NCI-H82 treated with DMSO at 0.1 percent for 48 hours (cell line): ENCODE measurements around the gene SIGLEC15.
"Not testable (repeated sequence)": the region's sequence is repeated elsewhere in the genome, so short reads cannot be mapped to it uniquely, and the experiment has no call there.

Experiments used
- DNase-seq: peaks from one replicate; lab custom pipeline; 2025; ENCODE audit not compliant: unreplicated experiment; lab: John Stamatoyannopoulos, UW

The SIGLEC15 gene

GRCh38 chr18:45841765-45842442 is 16.4 kb downstream of the SIGLEC15 start:
- DNase-seq: no peak

DNA sequence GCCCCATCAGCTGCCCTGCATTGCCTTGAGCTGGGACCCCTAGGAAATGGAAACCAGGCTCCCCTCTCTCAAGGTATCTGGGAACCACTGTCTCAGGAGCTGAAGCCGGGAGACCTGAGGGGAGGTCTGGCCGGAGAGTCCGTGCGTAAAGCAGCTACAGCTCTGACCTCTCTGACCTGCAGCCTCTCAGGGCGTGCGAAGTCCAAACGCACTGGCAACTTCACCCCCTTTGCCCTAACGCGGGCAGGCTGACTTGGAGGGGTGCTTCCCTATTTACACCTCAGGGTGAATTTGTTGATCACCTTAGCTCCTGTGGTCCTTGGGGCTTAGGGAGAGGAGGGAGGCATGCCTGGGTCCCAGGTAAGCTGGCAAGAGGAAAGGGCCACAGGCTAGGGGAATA is 17.5 kb downstream of the SIGLEC15 start:
- no peak for DNase-seq

DNA sequence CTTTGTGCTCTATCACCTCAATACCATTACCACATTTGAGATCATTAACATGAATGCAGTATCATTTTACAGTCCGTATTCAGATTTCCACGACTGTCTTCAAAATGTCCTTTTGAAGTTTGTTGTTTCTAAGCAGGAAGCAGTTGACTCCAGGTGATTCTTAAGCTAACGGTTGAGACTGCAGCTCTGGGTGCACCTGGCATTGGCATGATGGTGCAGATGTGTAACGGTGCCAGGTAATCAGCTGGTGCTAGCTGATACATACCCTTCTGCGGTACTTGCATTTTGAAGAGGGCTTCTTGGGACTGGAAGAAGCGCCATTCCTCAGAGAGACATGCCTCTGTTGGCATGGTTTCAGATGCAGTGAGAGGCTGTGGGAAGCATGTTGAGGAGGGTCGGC is 19.5 kb downstream of the SIGLEC15 start:
- no peak for DNase-seq

GRCh38 chr18:45845410-45845809 is 19.9 kb downstream of the SIGLEC15 start:
- DNase-seq: no peak

DNA sequence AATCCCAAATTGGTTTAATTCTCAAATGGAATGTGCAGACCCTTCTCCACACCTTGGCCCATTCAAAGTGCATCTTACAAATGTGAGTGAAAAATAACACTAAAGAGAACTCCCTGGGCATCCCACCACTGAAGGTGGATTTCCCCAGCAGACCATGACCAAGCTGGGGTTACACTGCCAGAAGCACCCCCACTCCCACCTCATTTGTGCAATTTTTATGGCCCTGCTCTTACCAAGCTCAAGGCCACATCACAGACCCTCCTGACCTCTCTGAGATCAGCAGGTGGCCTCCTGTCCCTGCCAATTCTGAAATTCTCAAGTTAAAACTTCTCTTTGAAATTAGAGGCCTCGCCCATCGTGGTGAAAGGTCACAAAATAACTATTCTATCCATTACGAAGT is 21.6 kb downstream of the SIGLEC15 start:
- DNase-seq: no peak

DNA sequence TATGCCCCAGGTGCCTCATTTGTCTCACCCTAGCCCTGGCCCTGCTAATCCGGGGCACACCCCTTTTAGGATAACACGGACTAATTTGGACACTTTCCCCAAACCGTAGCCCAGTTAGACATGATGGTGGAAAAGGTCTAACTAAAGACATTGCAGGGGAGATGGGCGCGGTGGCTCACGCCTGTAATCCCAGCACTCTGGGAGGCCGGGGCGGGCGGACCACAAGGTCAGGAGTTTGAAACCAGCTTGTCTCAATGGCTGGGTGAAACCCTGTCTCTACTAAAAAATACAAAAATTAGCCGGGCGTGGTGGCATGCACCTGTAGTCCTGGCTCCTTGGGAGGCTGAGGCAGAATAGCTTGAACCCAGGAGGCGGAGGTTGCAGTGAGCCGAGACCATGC is 23.2 kb downstream of the SIGLEC15 start:
- not testable (repeated sequence) for DNase-seq

GRCh38 chr18:45849529-45849928 is 24.1 kb downstream of the SIGLEC15 start:
- no peak for DNase-seq

- DNase-seq: no peak
Measured at GRCh38 chr18:45850021-45850420, 24.5 kb downstream of the SIGLEC15 start.

DNA sequence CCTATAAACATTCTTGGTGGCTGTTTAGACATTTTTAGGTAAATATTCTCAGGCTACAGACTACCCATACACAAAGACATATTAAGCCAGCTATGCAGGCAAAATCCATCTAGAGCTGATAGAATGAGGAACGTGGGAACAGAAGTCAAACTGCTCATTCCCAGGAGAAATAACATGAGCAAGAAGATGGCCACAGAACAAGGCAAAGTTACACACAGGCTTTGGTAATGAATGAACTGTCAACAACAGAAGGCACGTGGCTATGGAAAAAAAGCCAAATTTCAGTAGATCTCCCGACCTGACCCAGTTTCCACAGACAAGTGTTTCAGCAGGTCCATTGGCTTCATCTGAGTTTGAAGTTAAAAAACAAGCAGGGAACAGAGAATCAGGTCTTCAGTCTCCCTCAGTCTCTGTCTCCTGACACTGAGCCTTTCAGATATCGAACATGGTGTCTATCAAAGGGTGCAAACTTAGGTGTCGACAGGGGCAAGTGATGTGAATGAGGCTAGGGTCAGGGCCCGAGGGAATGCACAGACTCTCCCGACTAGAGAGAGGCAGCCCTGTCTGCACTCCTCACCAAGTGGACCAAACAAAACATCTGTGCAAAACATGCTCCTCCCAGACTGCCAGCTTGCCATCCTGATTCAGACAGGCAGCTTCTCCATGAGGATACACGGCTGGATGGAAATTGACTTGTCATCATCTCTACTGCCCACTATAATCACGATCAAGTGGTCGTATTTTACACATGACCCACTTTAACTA is 25.9 kb downstream of the SIGLEC15 start:
- no peak for DNase-seq

DNA sequence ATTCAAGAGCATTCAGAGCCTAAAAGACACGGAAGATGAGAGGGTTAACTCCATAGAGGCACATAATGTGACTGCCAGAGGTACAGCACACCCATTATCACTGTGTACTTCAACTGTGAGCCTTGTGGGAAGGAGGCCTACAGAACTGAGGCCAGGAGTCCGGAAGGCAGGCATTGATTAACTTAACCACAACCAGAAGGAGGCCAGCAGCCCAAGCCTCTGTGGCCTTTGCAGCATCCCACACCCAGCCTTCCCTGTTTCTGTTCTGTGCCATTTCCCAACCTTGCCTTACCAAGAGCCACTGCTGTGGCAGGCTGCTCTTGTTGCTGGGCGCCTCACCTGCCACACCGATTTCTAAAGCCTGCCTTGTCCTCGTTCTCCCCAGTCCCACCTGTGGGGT is 27.2 kb downstream of the SIGLEC15 start:
- DNase-seq: no peak

- DNase-seq: peak; percentile 49
Measured at GRCh38 chr18:45854036-45854586, 28.6 kb downstream of the SIGLEC15 start.

DNA sequence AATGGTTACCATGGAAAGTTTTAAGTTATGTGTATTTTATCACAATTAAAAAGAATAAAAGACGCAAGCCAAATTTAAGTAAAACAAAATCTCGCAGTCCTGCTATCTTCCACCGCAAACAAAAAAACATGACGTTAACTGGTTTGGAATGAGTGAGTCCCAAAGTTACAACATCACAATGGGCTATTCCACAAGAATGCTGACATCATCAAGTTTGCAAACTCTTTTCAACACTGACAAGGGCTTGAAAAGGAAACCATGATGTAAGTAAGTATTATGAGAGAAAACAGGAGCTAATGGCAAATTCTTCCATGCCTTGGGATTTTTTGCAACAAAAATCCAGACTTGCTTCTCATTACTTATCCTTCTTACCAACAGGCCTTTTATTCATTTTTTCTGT is 31.1 kb downstream of the SIGLEC15 start:
- no peak for DNase-seq

GRCh38 chr18:45859334-45859733 is 33.9 kb downstream of the SIGLEC15 start:
- no peak for DNase-seq

- no peak for DNase-seq
Measured at GRCh38 chr18:45860492-45860891, 35.0 kb downstream of the SIGLEC15 start.

- no peak for DNase-seq
Measured at GRCh38 chr18:45860971-45861370, 35.5 kb downstream of the SIGLEC15 start.

DNA sequence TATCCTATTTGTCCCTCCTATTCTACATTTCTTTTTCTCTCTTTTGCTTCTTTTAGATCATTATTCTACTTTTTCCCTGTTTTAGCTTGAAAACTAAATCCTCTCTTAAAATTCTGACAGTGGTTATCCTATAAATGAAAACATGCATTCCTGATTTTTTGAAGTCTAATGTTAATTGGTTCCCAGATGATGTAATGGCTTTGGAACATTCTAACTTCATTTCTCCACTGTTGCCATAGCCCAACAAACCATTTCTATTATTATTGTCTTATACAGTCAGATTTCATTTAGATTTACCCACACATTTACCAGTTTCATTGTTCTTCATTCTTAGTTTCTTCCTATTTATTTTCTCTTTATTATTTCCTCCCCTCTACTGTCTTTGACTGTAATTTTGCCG is 36.5 kb downstream of the SIGLEC15 start:
- DNase-seq: no peak

- no peak for DNase-seq
Measured at GRCh38 chr18:45863469-45863868, 38.0 kb downstream of the SIGLEC15 start.

GRCh38 chr18:45864081-45864480 is 38.6 kb downstream of the SIGLEC15 start:
- DNase-seq: no peak

DNA sequence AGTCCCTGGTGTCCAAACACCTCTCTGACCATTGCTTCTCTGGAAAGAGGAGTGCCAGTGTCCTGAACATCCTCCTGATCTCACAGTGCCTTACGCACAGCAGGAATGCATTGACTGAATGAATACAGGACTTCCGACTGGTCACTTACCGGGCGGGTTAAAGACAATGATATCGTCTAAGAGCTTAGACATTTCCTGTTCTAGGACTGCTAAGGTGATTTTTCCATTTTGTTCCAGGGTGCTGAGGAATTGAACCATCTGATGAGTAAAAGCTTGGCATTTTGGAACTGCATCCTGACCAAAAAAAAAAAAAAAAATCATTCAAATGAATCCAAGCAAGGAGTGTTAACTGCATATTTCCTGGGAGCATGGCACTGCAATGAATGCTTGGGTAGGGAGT is 40.0 kb downstream of the SIGLEC15 start:
- DNase-seq: no peak

DNA sequence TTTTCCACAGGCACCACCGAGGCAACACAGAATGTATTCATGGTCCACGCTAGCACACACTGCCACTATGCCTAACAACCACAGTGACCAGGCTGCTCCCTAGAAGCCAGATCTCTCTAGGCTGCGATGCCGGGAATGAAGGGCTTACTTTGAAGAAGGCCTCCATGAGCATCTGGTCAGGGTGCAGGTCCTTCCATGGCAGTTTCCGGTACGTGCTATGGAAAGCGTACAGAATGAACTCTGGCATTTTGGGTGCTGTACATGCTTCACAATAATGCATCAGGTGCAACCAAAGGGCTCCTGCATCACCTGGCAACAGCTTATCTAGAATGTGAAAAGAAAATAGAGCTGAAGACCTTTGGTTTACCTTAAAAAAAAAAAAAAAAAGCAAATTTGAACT is 44.9 kb downstream of the SIGLEC15 start:
- no peak for DNase-seq

- DNase-seq: no peak
Measured at GRCh38 chr18:45871431-45872084, 46.1 kb downstream of the SIGLEC15 start.
